HEK293 (cell line): ENCODE results near the gene TSACC.

Experiments
- CTCF ChIA-PET: fragments of 350-600 bp; formaldehyde crosslinking; extraction: SDS; loops from one replicate; lab custom pipeline; 2021; ENCODE audit warnings: antibody characterized with exemption; lab: Yijun Ruan, JAX
- POLR2A ChIA-PET: fragments of 300-600 bp; formaldehyde crosslinking; extraction: SDS; loops from one replicate; lab custom pipeline; 2020; ENCODE audit warnings: antibody characterized with exemption, inconsistent platforms; lab: Yijun Ruan, JAX
- H3K27ac ChIP-seq: fragments of 200-500 bp; sonication (Bioruptor generic); 2 replicates; pipeline ENCODE4 v1.5.1; 2014; ENCODE audit warnings: low read depth, low read length, control low read depth, inconsistent platforms; ENCODE audit errors: extremely low read depth
- H3K36me3 ChIP-seq, 2 experiments: fragments of 200-500 bp in 1 of 2; sonication (Bioruptor generic) in 1 of 2; 1 replicate in 1 of 2; 2 replicates in 1 of 2; pipeline ENCODE4 v1.5.1; 2014 to 2017; ENCODE audit warnings: inconsistent platforms in 2 of 2, low read length in 2 of 2; ENCODE audit not compliant: control insufficient read depth in 2 of 2, insufficient read depth in 1 of 2
- H3K4me1 ChIP-seq: fragments of 200-500 bp; sonication (Bioruptor generic); 2 replicates; pipeline ENCODE4 v1.5.1; 2014; ENCODE audit warnings: mild to moderate bottlenecking, low read length, inconsistent platforms; ENCODE audit not compliant: control insufficient read depth, insufficient read depth
- H3K4me3 ChIP-seq: 2 replicates; pipeline ENCODE4 v1.5.1; 2011; ENCODE audit warnings: low read depth, mild to moderate bottlenecking, control low read depth, low read length, moderate library complexity
- H3K9me3 ChIP-seq: fragments of 200-500 bp; sonication (Bioruptor generic); 2 replicates; pipeline ENCODE4 v1.5.1; 2014; ENCODE audit warnings: low read depth, low read length, inconsistent platforms; ENCODE audit not compliant: control insufficient read depth, insufficient read depth
- CTCF ChIP-seq: fragments of 450-650 bp; formaldehyde crosslinking; IDR thresholded peaks from 2 replicates; pipeline ENCODE4 v1.5.1; 2016; ENCODE audit warnings: missing biosample characterization, missing genetic modification characterization
- GFI1B ChIP-seq: fragments of 450-650 bp; formaldehyde crosslinking; IDR thresholded peaks from 2 replicates; pipeline ENCODE4 v1.5.1; 2016; ENCODE audit warnings: missing biosample characterization, missing genetic modification characterization
- GLIS1 ChIP-seq: fragments of 450-650 bp; formaldehyde crosslinking; IDR thresholded peaks from 2 replicates; pipeline ENCODE4 v1.5.1; 2016; ENCODE audit warnings: missing biosample characterization, missing genetic modification characterization
- GLIS2 ChIP-seq: fragments of 450-650 bp; formaldehyde crosslinking; IDR thresholded peaks from 2 replicates; pipeline ENCODE4 v1.5.1; 2016; ENCODE audit warnings: missing biosample characterization, missing genetic modification characterization
- HOXA7 ChIP-seq: sonication (generic); formaldehyde crosslinking; IDR thresholded peaks from 2 replicates; pipeline ENCODE4 v1.8.1; 2022; ENCODE audit warnings: missing genetic modification reagents, borderline replicate concordance
- HOXC10 ChIP-seq: sonication (generic); formaldehyde crosslinking; IDR thresholded peaks from 2 replicates; pipeline ENCODE4 v1.8.1; 2023; ENCODE audit warnings: mild to moderate bottlenecking, missing genetic modification reagents
- OVOL3 ChIP-seq: fragments of 450-650 bp; formaldehyde crosslinking; IDR thresholded peaks from 2 replicates; pipeline ENCODE4 v1.5.1; 2016; ENCODE audit warnings: missing biosample characterization, missing genetic modification characterization
- PATZ1 ChIP-seq: fragments of 450-650 bp; formaldehyde crosslinking; IDR thresholded peaks from 2 replicates; pipeline ENCODE4 v1.5.1; 2016; ENCODE audit warnings: missing biosample characterization, missing genetic modification characterization
- ZBTB20 ChIP-seq: fragments of 450-650 bp; formaldehyde crosslinking; IDR thresholded peaks from 2 replicates; pipeline ENCODE4 v1.5.1; 2016; ENCODE audit warnings: missing biosample characterization, missing genetic modification characterization
- ZBTB7A ChIP-seq: fragments of 450-650 bp; formaldehyde crosslinking; IDR thresholded peaks from 2 replicates; pipeline ENCODE4 v1.5.1; 2016; ENCODE audit warnings: low read depth, missing biosample characterization, missing genetic modification characterization
- ZFP37 ChIP-seq: fragments of 450-650 bp; formaldehyde crosslinking; IDR thresholded peaks from 2 replicates; pipeline ENCODE4 v1.5.1; 2016; ENCODE audit warnings: missing biosample characterization, missing genetic modification characterization
- ZIC2 ChIP-seq: fragments of 450-650 bp; formaldehyde crosslinking; IDR thresholded peaks from 2 replicates; pipeline ENCODE4 v1.5.1; 2016; ENCODE audit warnings: missing biosample characterization, missing genetic modification characterization
- ZNF114 ChIP-seq: fragments of 450-650 bp; formaldehyde crosslinking; IDR thresholded peaks from 2 replicates; pipeline ENCODE4 v1.5.0; 2017; ENCODE audit warnings: missing biosample characterization, missing genetic modification characterization
- ZNF2 ChIP-seq: fragments of 450-650 bp; formaldehyde crosslinking; IDR thresholded peaks from 2 replicates; pipeline ENCODE4 v1.5.1; 2016; ENCODE audit warnings: missing biosample characterization, missing genetic modification characterization
- ZNF292 ChIP-seq: fragments of 450-650 bp; formaldehyde crosslinking; IDR thresholded peaks from 2 replicates; pipeline ENCODE4 v1.5.1; 2016; ENCODE audit warnings: low read depth, missing biosample characterization, missing genetic modification characterization, borderline replicate concordance
- ZNF366 ChIP-seq: fragments of 450-650 bp; formaldehyde crosslinking; conservative IDR thresholded peaks from 2 replicates; pipeline ENCODE4 v1.5.1; 2016; ENCODE audit warnings: missing biosample characterization, missing genetic modification characterization
- ZNF394 ChIP-seq: fragments of 450-650 bp; formaldehyde crosslinking; IDR thresholded peaks from 2 replicates; pipeline ENCODE4 v1.5.1; 2016; ENCODE audit warnings: missing biosample characterization, missing genetic modification characterization, mild to moderate bottlenecking, moderate library complexity, borderline replicate concordance
- ZNF398 ChIP-seq: fragments of 450-650 bp; formaldehyde crosslinking; IDR thresholded peaks from 2 replicates; pipeline ENCODE4 v1.5.1; 2017; ENCODE audit warnings: missing biosample characterization, missing genetic modification characterization
- ZNF423 ChIP-seq: fragments of 450-650 bp; formaldehyde crosslinking; IDR thresholded peaks from 2 replicates; pipeline ENCODE4 v1.5.1; 2016; ENCODE audit warnings: missing biosample characterization, missing genetic modification characterization
- ZNF561 ChIP-seq: fragments of 450-650 bp; IDR thresholded peaks from 2 replicates; pipeline ENCODE4 v1.5.1; 2018; ENCODE audit warnings: missing biosample characterization, missing genetic modification characterization, borderline replicate concordance
- ZNF626 ChIP-seq: fragments of 450-650 bp; sonication (Bioruptor Pico); formaldehyde crosslinking; IDR thresholded peaks from 2 replicates; pipeline ENCODE4 v1.5.1; 2018; ENCODE audit warnings: missing biosample characterization, missing genetic modification characterization, inconsistent platforms
- ZNF658 ChIP-seq: fragments of 450-650 bp; formaldehyde crosslinking; IDR thresholded peaks from 2 replicates; pipeline ENCODE4; 2016; ENCODE audit warnings: missing biosample characterization, missing genetic modification characterization
- ZNF660 ChIP-seq: fragments of 450-650 bp; IDR thresholded peaks from 2 replicates; pipeline ENCODE4 v1.5.1; 2018; ENCODE audit warnings: missing biosample characterization, mild to moderate bottlenecking, missing genetic modification characterization
- ZSCAN30 ChIP-seq: fragments of 450-650 bp; IDR thresholded peaks from 2 replicates; pipeline ENCODE4 v1.5.1; 2018; ENCODE audit warnings: missing biosample characterization, mild to moderate bottlenecking, missing genetic modification characterization, moderate library complexity
- TF ChIP-seq, protein P1 (sequence below): fragments of 450-650 bp; formaldehyde crosslinking; IDR thresholded peaks from 2 replicates; pipeline ENCODE4 v1.5.1; 2016; ENCODE audit warnings: missing biosample characterization, missing genetic modification characterization
- TF ChIP-seq, protein P2 (sequence below): fragments of 450-650 bp; IDR thresholded peaks from 2 replicates; pipeline ENCODE4 v1.5.1; 2018; ENCODE audit warnings: missing biosample characterization, missing genetic modification characterization

Gene TSACC

DNA sequence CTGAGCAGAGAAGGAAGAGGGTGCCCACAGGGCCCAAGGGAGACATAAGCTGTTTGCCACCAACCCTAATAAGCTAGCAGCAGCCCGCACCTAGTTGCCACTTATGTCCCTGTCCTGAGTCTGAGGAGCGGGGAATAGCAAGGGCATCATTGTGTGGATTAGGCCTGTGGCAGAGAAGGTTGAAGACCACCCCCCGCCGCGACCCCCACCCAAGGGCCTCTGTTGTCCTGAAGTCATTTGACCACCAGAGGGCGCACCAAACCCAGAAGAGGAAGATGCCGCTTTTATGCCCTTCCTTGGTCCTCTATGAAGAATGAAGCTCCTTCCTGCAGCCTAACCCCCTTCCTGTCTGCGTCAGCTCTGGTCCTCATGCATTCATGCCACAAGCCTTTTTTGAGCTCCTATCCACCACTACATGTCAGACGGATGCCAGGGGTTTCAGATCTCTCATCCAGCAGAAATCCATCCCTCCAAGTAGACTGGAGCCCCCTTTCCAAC lies 47.3 kb downstream of the TSACC start:
- CTCF ChIA-PET = interaction anchor here (0.6 to 17.5 kb wide), 69 partner anchors 8 to 728 kb away, joined by 3 to 439 read pairs (median 5); partner anchors contain the start of genes MEF2D and TTC24
- Histone ChIP-seq H3K27ac (no peak overlapping the region), H3K4me3 (no peak overlapping the region), H3K36me3 (no peaks in the 10 kb centered on the region), H3K4me1 (no peaks in the 10 kb centered on the region), H3K9me3 (no peaks in the 10 kb centered on the region)
- POLR2A ChIA-PET = interaction anchor here (0.7 to 2.4 kb wide), 3 partner anchors 49 to 72 kb away, joined by 4 to 13 read pairs (median 7); no protein-coding TSS in a partner anchor
- TF ChIP-seq OVOL3 (no peak), HOXA7 (no peak), ZBTB7A (peak; percentile 35; the same call in 1 of the 2 replicates), GLIS1 (tag by site-specific recombination) (peak; percentile 28; the same call in 1 of the 2 replicates), ZNF114 (no peak), ZSCAN30 (peak; percentile 40; the same call in 1 of the 2 replicates), ZFP37 (tag by site-specific recombination) (peak; percentile 39; the same call in 1 of the 2 replicates), ZNF366 (tag by site-specific recombination) (peak; percentile 61), ZNF626 (tag by site-specific recombination) (no peak), ZNF394 (tag by site-specific recombination) (0 out of 2 replicates have a peak, but pooled peaks have one; percentile 24), GFI1B (tag by site-specific recombination) (no peak), ZNF398 (tag by site-specific recombination) (no peak), ZNF423 (tag by site-specific recombination) (peak; percentile 98), CTCF (tag by site-specific recombination) (peak; percentile 86), ZNF660 (peak; percentile 55; the same call in 1 of the 2 replicates), HOXC10 (CRISPR knock-in tag) (no peak), ZNF658 (no peak), ZIC2 (tag by site-specific recombination) (peak; percentile 37), ZBTB20 (tag by site-specific recombination) (no peak), PATZ1 (tag by site-specific recombination) (peak; percentile 76), ZNF561 (tag by site-specific recombination) (0 out of 2 replicates have a peak, but pooled peaks have one; percentile 45), ZNF2 (tag by site-specific recombination) (peak; percentile 72), ZNF292 (tag by site-specific recombination) (no peak), GLIS2 (tag by site-specific recombination) (peak; percentile 94)
- TF ChIP-seq, protein P1, sequence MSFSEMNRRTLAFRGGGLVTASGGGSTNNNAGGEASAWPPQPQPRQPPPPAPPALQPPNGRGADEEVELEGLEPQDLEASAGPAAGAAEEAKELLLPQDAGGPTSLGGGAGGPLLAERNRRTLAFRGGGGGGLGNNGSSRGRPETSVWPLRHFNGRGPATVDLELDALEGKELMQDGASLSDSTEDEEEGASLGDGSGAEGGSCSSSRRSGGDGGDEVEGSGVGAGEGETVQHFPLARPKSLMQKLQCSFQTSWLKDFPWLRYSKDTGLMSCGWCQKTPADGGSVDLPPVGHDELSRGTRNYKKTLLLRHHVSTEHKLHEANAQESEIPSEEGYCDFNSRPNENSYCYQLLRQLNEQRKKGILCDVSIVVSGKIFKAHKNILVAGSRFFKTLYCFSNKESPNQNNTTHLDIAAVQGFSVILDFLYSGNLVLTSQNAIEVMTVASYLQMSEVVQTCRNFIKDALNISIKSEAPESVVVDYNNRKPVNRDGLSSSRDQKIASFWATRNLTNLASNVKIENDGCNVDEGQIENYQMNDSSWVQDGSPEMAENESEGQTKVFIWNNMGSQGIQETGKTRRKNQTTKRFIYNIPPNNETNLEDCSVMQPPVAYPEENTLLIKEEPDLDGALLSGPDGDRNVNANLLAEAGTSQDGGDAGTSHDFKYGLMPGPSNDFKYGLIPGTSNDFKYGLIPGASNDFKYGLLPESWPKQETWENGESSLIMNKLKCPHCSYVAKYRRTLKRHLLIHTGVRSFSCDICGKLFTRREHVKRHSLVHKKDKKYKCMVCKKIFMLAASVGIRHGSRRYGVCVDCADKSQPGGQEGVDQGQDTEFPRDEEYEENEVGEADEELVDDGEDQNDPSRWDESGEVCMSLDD (tag by site-specific recombination) = no peak
- TF ChIP-seq, protein P2, sequence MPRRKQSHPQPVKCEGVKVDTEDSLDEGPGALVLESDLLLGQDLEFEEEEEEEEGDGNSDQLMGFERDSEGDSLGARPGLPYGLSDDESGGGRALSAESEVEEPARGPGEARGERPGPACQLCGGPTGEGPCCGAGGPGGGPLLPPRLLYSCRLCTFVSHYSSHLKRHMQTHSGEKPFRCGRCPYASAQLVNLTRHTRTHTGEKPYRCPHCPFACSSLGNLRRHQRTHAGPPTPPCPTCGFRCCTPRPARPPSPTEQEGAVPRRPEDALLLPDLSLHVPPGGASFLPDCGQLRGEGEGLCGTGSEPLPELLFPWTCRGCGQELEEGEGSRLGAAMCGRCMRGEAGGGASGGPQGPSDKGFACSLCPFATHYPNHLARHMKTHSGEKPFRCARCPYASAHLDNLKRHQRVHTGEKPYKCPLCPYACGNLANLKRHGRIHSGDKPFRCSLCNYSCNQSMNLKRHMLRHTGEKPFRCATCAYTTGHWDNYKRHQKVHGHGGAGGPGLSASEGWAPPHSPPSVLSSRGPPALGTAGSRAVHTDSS (tag by site-specific recombination) = peak; percentile 61
